HL-60 (cell line): ENCODE measurements around the gene MACROD1.

Source experiments
- DNase-seq, 2 experiments: peaks; one replicate each; pipeline ENCODE4 v3.0.0-alpha.2; 2010 to 2020; ENCODE audit warnings: low read depth in 1 of 2, low spot score in 1 of 2
- H3K27ac ChIP-seq: fragments of 250-450 bp; sonication (Bioruptor Pico); replicated peaks from 2 replicates; pipeline ENCODE4 v1.5.1; 2020; ENCODE audit warnings: mild to moderate bottlenecking, moderate library complexity
- H3K27me3 ChIP-seq: fragments of 250-450 bp; sonication (Bioruptor Pico); 2 replicates; pipeline ENCODE4 v1.5.1; 2021; ENCODE audit warnings: mild to moderate bottlenecking, moderate library complexity; ENCODE audit not compliant: insufficient read depth, poor library complexity, severe bottlenecking
- H3K4me3 ChIP-seq: replicated peaks from 2 replicates; pipeline ENCODE4 v1.5.1; 2011; ENCODE audit warnings: mild to moderate bottlenecking, control low read depth, low read length; ENCODE audit not compliant: insufficient read depth
- CTCF ChIP-seq: IDR thresholded peaks from one replicate; pipeline ENCODE4 v1.5.1; 2011; ENCODE audit warnings: low read length, control low read depth, inconsistent platforms; ENCODE audit not compliant: insufficient read depth
- GABPA ChIP-seq: IDR thresholded peaks from 2 replicates; pipeline ENCODE4 v1.6.1; 2012; ENCODE audit warnings: low read depth
- POLR2AphosphoS5 ChIP-seq: IDR thresholded peaks from 2 replicates; pipeline ENCODE4 v1.6.1; 2012; ENCODE audit warnings: low read depth
- SPI1 ChIP-seq: IDR thresholded peaks from 2 replicates; pipeline ENCODE4 v1.6.1; 2012; ENCODE audit warnings: low read depth, mild to moderate bottlenecking, borderline replicate concordance
- TF ChIP-seq, protein P1 (sequence below): IDR thresholded peaks from 2 replicates; pipeline ENCODE4 v1.6.1; 2012; ENCODE audit warnings: low read depth; ENCODE audit not compliant: insufficient replicate concordance

The MACROD1 gene

DNA sequence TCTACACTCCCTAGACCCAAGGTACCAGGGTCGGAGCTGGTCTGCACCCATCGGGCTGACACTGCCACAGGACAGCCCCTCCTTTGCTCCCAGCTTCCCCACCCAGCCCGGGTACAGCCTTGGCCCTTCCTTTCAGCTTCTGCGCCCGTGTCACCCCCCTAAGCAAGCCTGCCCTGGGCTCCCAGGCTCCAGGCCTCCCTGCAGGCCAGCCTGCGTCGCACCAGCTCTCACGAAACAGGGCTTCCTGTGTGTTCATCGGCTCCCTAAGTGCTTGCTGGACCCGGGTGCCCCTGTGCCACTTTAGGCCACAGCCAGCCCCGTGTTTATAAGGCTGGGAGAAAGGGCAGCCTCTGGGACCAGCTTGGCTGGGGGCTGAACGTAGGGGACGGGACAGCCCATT lies 109.1 kb downstream of the MACROD1 start:
- H3K27ac ChIP-seq, result no peak overlapping the region
- TF ChIP-seq CTCF (no peak), SPI1 (no peak), POLR2AphosphoS5 (no peak), GABPA (no peak)
- TF ChIP-seq, protein P1, sequence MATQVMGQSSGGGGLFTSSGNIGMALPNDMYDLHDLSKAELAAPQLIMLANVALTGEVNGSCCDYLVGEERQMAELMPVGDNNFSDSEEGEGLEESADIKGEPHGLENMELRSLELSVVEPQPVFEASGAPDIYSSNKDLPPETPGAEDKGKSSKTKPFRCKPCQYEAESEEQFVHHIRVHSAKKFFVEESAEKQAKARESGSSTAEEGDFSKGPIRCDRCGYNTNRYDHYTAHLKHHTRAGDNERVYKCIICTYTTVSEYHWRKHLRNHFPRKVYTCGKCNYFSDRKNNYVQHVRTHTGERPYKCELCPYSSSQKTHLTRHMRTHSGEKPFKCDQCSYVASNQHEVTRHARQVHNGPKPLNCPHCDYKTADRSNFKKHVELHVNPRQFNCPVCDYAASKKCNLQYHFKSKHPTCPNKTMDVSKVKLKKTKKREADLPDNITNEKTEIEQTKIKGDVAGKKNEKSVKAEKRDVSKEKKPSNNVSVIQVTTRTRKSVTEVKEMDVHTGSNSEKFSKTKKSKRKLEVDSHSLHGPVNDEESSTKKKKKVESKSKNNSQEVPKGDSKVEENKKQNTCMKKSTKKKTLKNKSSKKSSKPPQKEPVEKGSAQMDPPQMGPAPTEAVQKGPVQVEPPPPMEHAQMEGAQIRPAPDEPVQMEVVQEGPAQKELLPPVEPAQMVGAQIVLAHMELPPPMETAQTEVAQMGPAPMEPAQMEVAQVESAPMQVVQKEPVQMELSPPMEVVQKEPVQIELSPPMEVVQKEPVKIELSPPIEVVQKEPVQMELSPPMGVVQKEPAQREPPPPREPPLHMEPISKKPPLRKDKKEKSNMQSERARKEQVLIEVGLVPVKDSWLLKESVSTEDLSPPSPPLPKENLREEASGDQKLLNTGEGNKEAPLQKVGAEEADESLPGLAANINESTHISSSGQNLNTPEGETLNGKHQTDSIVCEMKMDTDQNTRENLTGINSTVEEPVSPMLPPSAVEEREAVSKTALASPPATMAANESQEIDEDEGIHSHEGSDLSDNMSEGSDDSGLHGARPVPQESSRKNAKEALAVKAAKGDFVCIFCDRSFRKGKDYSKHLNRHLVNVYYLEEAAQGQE, result no peak
- no peak overlapping the region for H3K4me3 ChIP-seq
- DNase-seq, result no peak
- H3K27me3 ChIP-seq, result no peaks in the 10 kb centered on the region

- no peak overlapping the region for H3K4me3 ChIP-seq
- H3K27me3 ChIP-seq, result no peaks in the 10 kb centered on the region
- no peak for DNase-seq
- TF ChIP-seq CTCF, result no peak
- TF ChIP-seq POLR2AphosphoS5, result no peak
- TF ChIP-seq, protein P1, result no peak
- TF ChIP-seq GABPA, result no peak
- TF ChIP-seq SPI1, result no peak
- H3K27ac ChIP-seq, result no peak overlapping the region
Observed at GRCh38 chr11:64056213-64056785, 109.6 kb downstream of the MACROD1 start.

GRCh38 chr11:64055077-64055476 lies 110.8 kb downstream of the MACROD1 start:
- Histone ChIP-seq H3K4me3 (no peak overlapping the region), H3K27me3 (no peaks in the 10 kb centered on the region), H3K27ac (no peak overlapping the region)
- TF ChIP-seq, protein P1, result no peak
- TF ChIP-seq POLR2AphosphoS5 (no peak), CTCF (no peak), GABPA (no peak), SPI1 (no peak)
- DNase-seq, result no peak
